Measurements from ENCODE around the gene C21orf91. TPM values are rescaled to one million over a fixed set of nuclear protein-coding genes. Genes with fewer than 3 reads are reported as not detected.

Gene C21orf91
- total RNA-seq, 1 experiment from 2014 or later: 49.2 TPM

GRCh38 chr21:17752171-17752570 lies 67.0 kb downstream of the C21orf91 start:
- H3K36me3 Mint-ChIP-seq (ENCODE audit: insufficient read depth in 1 of 3, low read depth in 3 of 3): peaks cover 0 to 2% (median 0%) of the 10 kb centered on the region in 3 experiments; a peak in 4 of 7 replicates
- Histone ChIP-seq H3K27ac (ENCODE audit: insufficient read length, low read depth, low read length) (no peak overlapping the region), H3K4me1 (ENCODE audit: insufficient read depth, low read length) (no peaks in the 10 kb centered on the region), H2BK120ac (ENCODE audit: low read depth, low read length, poor library complexity, severe bottlenecking) (no peak overlapping the region), H3K9me3 (ENCODE audit: control insufficient read depth, low read depth, low read length) (no peaks in the 10 kb centered on the region), H3K56ac (ENCODE audit: insufficient read length, low read depth, low read length) (no peak overlapping the region), H4K8ac (replicated peaks; ENCODE audit: insufficient read length, low read depth, low read length) (no peak overlapping the region), H2AFZ (ENCODE audit: low read length) (no peak overlapping the region), H2AK5ac (ENCODE audit: insufficient read length, low read length) (no peak overlapping the region), H3K14ac (ENCODE audit: insufficient read depth, low read length) (no peak overlapping the region), H3K4ac (ENCODE audit: low read depth, low read length) (no peak overlapping the region), H3T11ph (ENCODE audit: low read length) (no peak overlapping the region), H2BK5ac (ENCODE audit: insufficient read length, low read length) (no peak overlapping the region), H3K18ac (ENCODE audit: insufficient read length, low read depth, low read length) (no peak overlapping the region), H3K27me3 (ENCODE audit: insufficient read depth, low read length) (no peaks in the 10 kb centered on the region), H2BK15ac (ENCODE audit: low read depth, low read length) (no peak overlapping the region), H3K9ac (ENCODE audit: extremely low read depth, insufficient read length, low read length) (no peak overlapping the region), H4K20me1 (ENCODE audit: control insufficient read depth, insufficient read depth, insufficient read length) (no peaks in the 10 kb centered on the region), H4K91ac (ENCODE audit: insufficient read length, low read depth, low read length) (no peak overlapping the region), H2BK20ac (ENCODE audit: low read depth, low read length, poor library complexity, severe bottlenecking) (no peak overlapping the region), H3K79me2 (ENCODE audit: insufficient read depth, low read length) (no peaks in the 10 kb centered on the region), H3K23ac (ENCODE audit: insufficient read length, low read depth, low read length) (no peak overlapping the region), H3K79me1 (ENCODE audit: insufficient read depth, low read depth, low read length, poor library complexity, severe bottlenecking) (no peaks in the 10 kb centered on the region), H3K23me2 (ENCODE audit: insufficient read length, low read depth, low read length, poor library complexity, severe bottlenecking) (no peaks in the 10 kb centered on the region), H4K5ac (ENCODE audit: insufficient read length, low read depth, low read length) (no peak overlapping the region), H3K4me2 (ENCODE audit: insufficient read depth, insufficient read length, low read length) (no peak overlapping the region), H2BK12ac (ENCODE audit: insufficient read length, low read depth, low read length) (no peak overlapping the region)
- peaks cover 0 to 7% of the 10 kb centered on the region in 2 experiments; a peak in 4 of 5 replicates for H3K9me3 Mint-ChIP-seq
- DNase-seq: no peak
- no CpG with 5 or more reads among the region's 2 CpGs for WGBS (ENCODE audit: extremely low coverage, insufficient read length, low lambda C conversion rate)
- H3K4me1 Mint-ChIP-seq: peaks cover 3 to 5% of the 10 kb centered on the region in 2 experiments; a peak in 2 of 4 replicates
- no peak for TF ChIP-seq CTCF (conservative IDR thresholded peaks at IDR 0.05)
- no peak overlapping the region for H3K4me3 Mint-ChIP-seq
- H3K27ac Mint-ChIP-seq: no peak overlapping the region
- no peaks in the 10 kb centered on the region for H3K27me3 Mint-ChIP-seq (ENCODE audit: low read depth)

Measured in H9 (cell line).